ENCODE results near the gene VAMP5.

DNA sequence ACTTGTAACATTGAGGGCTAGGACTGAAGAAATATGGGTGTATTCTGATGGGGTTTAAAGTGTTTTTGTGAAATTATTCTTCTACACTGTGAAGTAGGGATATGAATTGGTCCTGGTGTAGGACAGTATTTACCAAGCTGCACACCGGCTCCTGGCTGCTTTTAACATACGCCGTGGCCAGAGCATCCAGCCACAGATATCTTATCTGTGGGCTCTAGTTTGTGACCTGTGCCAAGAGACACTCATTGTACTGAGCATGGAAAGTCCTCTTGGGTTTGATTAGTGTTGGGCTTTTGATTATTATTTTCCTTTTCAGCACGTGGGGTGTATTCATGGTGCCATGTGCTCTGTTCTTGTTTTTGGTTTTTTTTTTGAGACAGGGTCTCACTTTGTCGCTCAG, 39.8 kb downstream of the VAMP5 start:
- TF ChIP-seq, protein P1, sequence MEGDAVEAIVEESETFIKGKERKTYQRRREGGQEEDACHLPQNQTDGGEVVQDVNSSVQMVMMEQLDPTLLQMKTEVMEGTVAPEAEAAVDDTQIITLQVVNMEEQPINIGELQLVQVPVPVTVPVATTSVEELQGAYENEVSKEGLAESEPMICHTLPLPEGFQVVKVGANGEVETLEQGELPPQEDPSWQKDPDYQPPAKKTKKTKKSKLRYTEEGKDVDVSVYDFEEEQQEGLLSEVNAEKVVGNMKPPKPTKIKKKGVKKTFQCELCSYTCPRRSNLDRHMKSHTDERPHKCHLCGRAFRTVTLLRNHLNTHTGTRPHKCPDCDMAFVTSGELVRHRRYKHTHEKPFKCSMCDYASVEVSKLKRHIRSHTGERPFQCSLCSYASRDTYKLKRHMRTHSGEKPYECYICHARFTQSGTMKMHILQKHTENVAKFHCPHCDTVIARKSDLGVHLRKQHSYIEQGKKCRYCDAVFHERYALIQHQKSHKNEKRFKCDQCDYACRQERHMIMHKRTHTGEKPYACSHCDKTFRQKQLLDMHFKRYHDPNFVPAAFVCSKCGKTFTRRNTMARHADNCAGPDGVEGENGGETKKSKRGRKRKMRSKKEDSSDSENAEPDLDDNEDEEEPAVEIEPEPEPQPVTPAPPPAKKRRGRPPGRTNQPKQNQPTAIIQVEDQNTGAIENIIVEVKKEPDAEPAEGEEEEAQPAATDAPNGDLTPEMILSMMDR (conservative IDR thresholded peaks at IDR 0.05), result no peak
- TF ChIP-seq ZFX (IDR thresholded peaks at IDR 0.05), result no peak
